ENCODE data around the gene PDZD2. TPM values are rescaled to one million over a fixed set of nuclear protein-coding genes. Genes with fewer than 3 reads are reported as not detected.

The PDZD2 gene
- total RNA-seq, 3 donors from 2014 or later (not counting 1 experiment from before 2014, with no cell fraction given): 0.50 to 1.3 (median 0.66) TPM

DNA sequence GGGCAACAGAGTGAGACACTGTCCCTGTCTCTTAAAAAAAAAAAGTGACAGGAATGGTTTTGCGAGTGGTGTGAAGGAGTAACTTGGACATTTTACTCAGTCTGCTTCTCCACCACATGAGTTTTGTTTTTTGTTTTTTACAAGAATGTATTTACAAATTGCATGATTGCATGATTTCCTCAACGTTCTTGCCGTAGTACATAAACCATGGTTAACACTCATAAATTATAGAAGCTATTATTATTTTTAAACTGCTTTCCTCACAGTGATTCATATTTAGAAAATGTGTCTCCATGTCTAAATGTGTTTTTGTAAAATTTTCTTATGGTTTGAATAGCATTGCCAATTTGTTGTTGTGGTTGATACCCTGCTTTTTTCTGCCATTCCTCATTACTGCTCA lies 315.2 kb downstream of the PDZD2 start:
- TF ChIP-seq, protein P1, sequence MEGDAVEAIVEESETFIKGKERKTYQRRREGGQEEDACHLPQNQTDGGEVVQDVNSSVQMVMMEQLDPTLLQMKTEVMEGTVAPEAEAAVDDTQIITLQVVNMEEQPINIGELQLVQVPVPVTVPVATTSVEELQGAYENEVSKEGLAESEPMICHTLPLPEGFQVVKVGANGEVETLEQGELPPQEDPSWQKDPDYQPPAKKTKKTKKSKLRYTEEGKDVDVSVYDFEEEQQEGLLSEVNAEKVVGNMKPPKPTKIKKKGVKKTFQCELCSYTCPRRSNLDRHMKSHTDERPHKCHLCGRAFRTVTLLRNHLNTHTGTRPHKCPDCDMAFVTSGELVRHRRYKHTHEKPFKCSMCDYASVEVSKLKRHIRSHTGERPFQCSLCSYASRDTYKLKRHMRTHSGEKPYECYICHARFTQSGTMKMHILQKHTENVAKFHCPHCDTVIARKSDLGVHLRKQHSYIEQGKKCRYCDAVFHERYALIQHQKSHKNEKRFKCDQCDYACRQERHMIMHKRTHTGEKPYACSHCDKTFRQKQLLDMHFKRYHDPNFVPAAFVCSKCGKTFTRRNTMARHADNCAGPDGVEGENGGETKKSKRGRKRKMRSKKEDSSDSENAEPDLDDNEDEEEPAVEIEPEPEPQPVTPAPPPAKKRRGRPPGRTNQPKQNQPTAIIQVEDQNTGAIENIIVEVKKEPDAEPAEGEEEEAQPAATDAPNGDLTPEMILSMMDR (IDR thresholded peaks at IDR 0.05): no peak
- intact Hi-C loops (cut with micrococcal nuclease): no loop called here
- H3K4me3 ChIP-seq (ENCODE audit: low read length): no peak overlapping the region
- Mint-ChIP-seq H3K27ac (no peak overlapping the region), H3K27me3 (ENCODE audit: low read depth in 2 of 2) (peaks cover 0 to 9% of the 10 kb centered on the region in 2 donors), H3K9me3 (no peaks in the 10 kb centered on the region), H3K36me3 (no peaks in the 10 kb centered on the region), H3K4me1 (peaks cover 3 to 10% of the 10 kb centered on the region in 2 donors), H3K4me3 (no peak overlapping the region)
- H3K9me3 ChIP-seq (ENCODE audit: control insufficient read depth, insufficient read depth, low read length): no peaks in the 10 kb centered on the region
- no peaks in the 10 kb centered on the region for H3K36me3 ChIP-seq (ENCODE audit: control insufficient read depth, insufficient read depth, low read length)
- H3K27me3 ChIP-seq (ENCODE audit: control insufficient read depth, insufficient read depth, low read length): no peaks in the 10 kb centered on the region
- H3K4me1 ChIP-seq (ENCODE audit: control insufficient read depth, insufficient read depth, low read length): no peaks in the 10 kb centered on the region
- no peak overlapping the region for H3K27ac ChIP-seq (ENCODE audit: low read length)
- DNase-seq (no peak), ATAC-seq (no peak)
- WGBS (ENCODE audit: insufficient coverage): 100% methylated on average over 1 of the region's 3 CpGs

DNA sequence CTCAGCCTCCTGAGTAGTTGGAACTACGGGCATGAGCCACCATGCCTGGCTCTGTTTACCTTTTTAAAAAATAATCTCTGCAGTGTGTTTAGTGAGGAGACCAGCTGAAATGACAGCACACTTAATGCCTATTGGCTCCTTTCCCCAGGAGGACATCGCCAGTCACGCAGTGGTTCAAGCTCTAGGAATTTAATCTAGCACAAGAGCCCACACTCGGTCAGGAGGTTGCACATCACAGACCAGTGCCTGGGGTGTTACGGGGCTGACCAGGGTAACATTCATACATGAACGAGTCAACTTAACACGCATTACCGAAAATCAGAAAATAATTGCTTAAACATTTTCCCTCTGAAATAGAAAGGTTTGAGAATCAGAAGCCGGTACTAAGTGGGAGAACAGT lies 318.2 kb downstream of the PDZD2 start:
- Mint-ChIP-seq H3K9me3 (no peaks in the 10 kb centered on the region), H3K4me3 (no peak overlapping the region), H3K27ac (no peak overlapping the region), H3K36me3 (no peaks in the 10 kb centered on the region), H3K27me3 (ENCODE audit: low read depth in 2 of 2) (peaks cover 0 to 9% of the 10 kb centered on the region in 2 donors), H3K4me1 (peaks cover 0 to 2% of the 10 kb centered on the region in 2 donors)
- no peak overlapping the region for H3K27ac ChIP-seq (ENCODE audit: low read length)
- no peaks in the 10 kb centered on the region for H3K36me3 ChIP-seq (ENCODE audit: control insufficient read depth, insufficient read depth, low read length)
- intact Hi-C loops (cut with micrococcal nuclease): no loop called here
- ATAC-seq (no peak), DNase-seq (no peak)
- H3K4me3 ChIP-seq (ENCODE audit: low read length): no peak overlapping the region
- 90% methylated on average over 9 of the region's 9 CpGs for WGBS (ENCODE audit: insufficient coverage)
- H3K9me3 ChIP-seq (ENCODE audit: control insufficient read depth, insufficient read depth, low read length): no peaks in the 10 kb centered on the region
- no peaks in the 10 kb centered on the region for H3K4me1 ChIP-seq (ENCODE audit: control insufficient read depth, insufficient read depth, low read length)
- TF ChIP-seq, protein P1 (IDR thresholded peaks at IDR 0.05): no peak
- no peaks in the 10 kb centered on the region for H3K27me3 ChIP-seq (ENCODE audit: control insufficient read depth, insufficient read depth, low read length)

DNA sequence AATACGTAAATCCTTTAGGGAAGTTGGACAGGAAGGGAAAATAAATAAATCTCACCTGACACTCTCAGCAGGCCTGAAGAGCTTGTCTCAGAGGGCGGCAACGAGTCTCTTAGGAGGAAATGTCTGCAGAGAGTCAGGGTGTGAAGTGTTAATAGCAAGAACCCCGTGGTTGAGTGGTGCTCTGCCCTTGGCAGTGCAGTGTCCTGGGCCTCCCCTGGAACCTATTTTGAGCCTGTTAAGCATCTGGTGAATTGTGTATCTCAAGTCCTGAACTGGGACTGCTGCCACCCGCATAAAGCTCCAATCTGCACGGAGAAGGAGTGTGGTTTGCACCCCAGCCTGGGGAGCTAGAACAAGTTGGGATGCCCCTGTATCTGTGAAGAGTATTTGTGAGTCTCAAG lies 323.4 kb downstream of the PDZD2 start:
- Histone ChIP-seq H3K9me3 (ENCODE audit: control insufficient read depth, insufficient read depth, low read length) (no peaks in the 10 kb centered on the region), H3K27ac (ENCODE audit: low read length) (no peak overlapping the region), H3K4me1 (ENCODE audit: control insufficient read depth, insufficient read depth, low read length) (no peaks in the 10 kb centered on the region), H3K27me3 (ENCODE audit: control insufficient read depth, insufficient read depth, low read length) (no peaks in the 10 kb centered on the region), H3K4me3 (ENCODE audit: low read length) (no peak overlapping the region), H3K36me3 (ENCODE audit: control insufficient read depth, insufficient read depth, low read length) (no peaks in the 10 kb centered on the region)
- peak overlapping the region in 1 of 2 donors; percentile 35 for H3K27ac Mint-ChIP-seq
- no peaks in the 10 kb centered on the region for H3K36me3 Mint-ChIP-seq
- H3K4me1 Mint-ChIP-seq: peaks cover 0 to 11% of the 10 kb centered on the region in 2 donors
- TF ChIP-seq, protein P1 (IDR thresholded peaks at IDR 0.05): no peak
- no peak overlapping the region for H3K4me3 Mint-ChIP-seq
- H3K9me3 Mint-ChIP-seq: no peaks in the 10 kb centered on the region
- H3K27me3 Mint-ChIP-seq (ENCODE audit: low read depth in 2 of 2): peaks cover 0 to 3% of the 10 kb centered on the region in 2 donors
- intact Hi-C loops (cut with micrococcal nuclease): no loop called here
- ATAC-seq: no peak
- WGBS (ENCODE audit: insufficient coverage): 46% methylated on average over 5 of the region's 6 CpGs
- DNase-seq: no peak

DNA sequence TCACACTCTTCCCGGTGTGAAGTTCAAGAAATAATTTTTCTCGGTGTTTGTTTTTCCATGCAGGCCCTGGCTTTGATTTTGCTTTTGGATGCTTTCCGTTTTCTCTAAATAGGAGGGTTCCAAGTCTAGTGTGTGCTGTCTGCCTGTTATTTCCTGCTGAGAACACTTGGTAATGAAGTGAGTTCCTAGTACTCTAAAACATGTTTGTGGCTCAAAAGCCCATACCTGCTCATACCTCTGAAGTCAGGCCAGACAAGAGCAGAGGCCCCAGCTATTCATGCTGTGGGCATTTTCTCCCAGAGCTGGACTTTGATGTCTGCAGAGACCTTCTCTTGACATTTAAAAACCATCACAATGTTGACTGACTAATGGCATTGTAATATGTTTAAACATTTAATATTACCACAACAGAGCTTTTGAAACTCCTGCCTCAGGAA lies 324.0 kb downstream of the PDZD2 start:
- H3K27me3 ChIP-seq (ENCODE audit: control insufficient read depth, insufficient read depth, low read length): no peaks in the 10 kb centered on the region
- Mint-ChIP-seq H3K4me1 (peaks cover 0 to 11% of the 10 kb centered on the region in 2 donors), H3K27me3 (ENCODE audit: low read depth in 2 of 2) (peaks cover 0 to 3% of the 10 kb centered on the region in 2 donors), H3K9me3 (no peaks in the 10 kb centered on the region), H3K4me3 (no peak overlapping the region), H3K27ac (no peak overlapping the region), H3K36me3 (no peaks in the 10 kb centered on the region)
- intact Hi-C loops (cut with micrococcal nuclease): no loop called here
- H3K9me3 ChIP-seq (ENCODE audit: control insufficient read depth, insufficient read depth, low read length): no peaks in the 10 kb centered on the region
- no peaks in the 10 kb centered on the region for H3K36me3 ChIP-seq (ENCODE audit: control insufficient read depth, insufficient read depth, low read length)
- H3K4me3 ChIP-seq (ENCODE audit: low read length): no peak overlapping the region
- H3K27ac ChIP-seq (ENCODE audit: low read length): no peak overlapping the region
- no peak for ATAC-seq
- WGBS (ENCODE audit: insufficient coverage): 60% methylated on average over 3 of the region's 3 CpGs
- no peaks in the 10 kb centered on the region for H3K4me1 ChIP-seq (ENCODE audit: control insufficient read depth, insufficient read depth, low read length)
- TF ChIP-seq, protein P1 (IDR thresholded peaks at IDR 0.05): no peak
- no peak for DNase-seq

Data from natural killer cell (primary cell).